Brain microvascular endothelial cell (primary cell): ENCODE data around the gene RUNX1.

Source experiments
- DNase-seq: peaks from one replicate; pipeline ENCODE4 v3.0.0-alpha.2; 2020
- H3K27ac ChIP-seq: fragments of 250-450 bp; sonication (Bioruptor Pico); 2 replicates; pipeline ENCODE4 v1.5.1; 2020; ENCODE audit warnings: mild to moderate bottlenecking, moderate library complexity
- H3K27me3 ChIP-seq: fragments of 250-450 bp; sonication (Bioruptor Pico); replicated peaks from 2 replicates; pipeline ENCODE4 v1.5.1; 2020; ENCODE audit warnings: mild to moderate bottlenecking
- H3K36me3 ChIP-seq: fragments of 250-450 bp; sonication (Bioruptor Pico); replicated peaks from 2 replicates; pipeline ENCODE4 v1.5.1; 2020; ENCODE audit warnings: mild to moderate bottlenecking
- H3K4me3 ChIP-seq: 2 replicates; pipeline ENCODE4 v1.5.1; 2011; ENCODE audit warnings: low read depth, mild to moderate bottlenecking, control low read depth, low read length, moderate library complexity
- CTCF ChIP-seq: IDR thresholded peaks from 2 replicates; pipeline ENCODE4 v1.5.1; 2011; ENCODE audit warnings: low read depth, mild to moderate bottlenecking, moderate library complexity, low read length, control low read depth, inconsistent platforms; ENCODE audit errors: missing control alignments
- in situ Hi-C: cut with HindIII; loops from 2 replicates; pipeline ENCODE4 v1.10.0; 2017; ENCODE audit warnings: low sequenced_read_pairs, low pct_ligation_motif_present

RUNX1 gene

DNA sequence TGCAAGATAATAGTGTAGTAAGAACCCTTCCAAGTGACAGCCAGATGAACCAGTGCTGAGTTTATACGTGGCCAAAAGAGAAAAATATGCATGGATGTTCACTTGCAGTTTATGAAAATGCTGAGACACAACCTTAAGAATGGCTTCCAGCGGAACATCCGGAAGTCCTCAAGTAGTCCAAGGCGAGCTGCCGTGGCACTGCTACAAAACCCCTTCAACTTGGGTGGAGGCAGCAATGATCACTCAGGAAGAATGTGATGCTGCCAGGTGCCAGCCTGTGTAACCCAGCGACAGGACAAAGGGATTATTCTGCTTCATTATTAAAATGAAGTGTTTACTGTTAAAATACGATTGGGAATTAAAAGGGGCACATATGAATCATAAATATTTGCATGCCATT is 179.6 kb downstream of the RUNX1 start:
- no peak overlapping the region for H3K4me3 ChIP-seq
- peaks cover 88% of the 10 kb centered on the region for H3K36me3 ChIP-seq
- no peak for DNase-seq
- no peak for TF ChIP-seq CTCF
- no peaks in the 10 kb centered on the region for H3K27me3 ChIP-seq
- no peak overlapping the region for H3K27ac ChIP-seq
- in situ Hi-C loops, result no loop called here

DNA sequence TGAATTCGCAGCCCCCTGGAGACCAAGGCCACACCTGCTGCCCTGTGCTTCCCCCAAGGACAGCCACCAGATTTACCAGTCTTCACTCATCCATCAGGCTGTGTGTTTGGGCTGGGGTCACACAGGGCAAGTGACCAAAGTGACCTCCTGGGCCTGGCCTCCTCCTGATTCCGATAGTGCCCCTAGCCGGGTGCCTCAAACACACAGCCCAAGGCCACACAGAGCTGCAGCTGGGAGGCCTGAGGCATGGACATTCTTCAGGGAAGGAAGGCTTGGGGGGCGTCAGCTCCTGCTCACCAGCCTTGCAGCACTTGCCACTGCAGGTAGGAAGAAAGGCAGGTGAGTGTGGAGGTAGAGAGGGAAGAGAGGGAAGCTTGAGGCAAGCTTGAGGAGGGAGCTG is 181.3 kb downstream of the RUNX1 start:
- in situ Hi-C loops, result no loop called here
- TF ChIP-seq CTCF, result no peak
- H3K36me3 ChIP-seq, result peaks cover 87% of the 10 kb centered on the region
- H3K4me3 ChIP-seq, result no peak overlapping the region
- H3K27ac ChIP-seq, result no peak overlapping the region
- no peak for DNase-seq
- H3K27me3 ChIP-seq, result no peaks in the 10 kb centered on the region

GRCh38 chr21:34865400-34866241 is 183.5 kb downstream of the RUNX1 start:
- H3K27me3 ChIP-seq, result no peaks in the 10 kb centered on the region
- DNase-seq, result no peak
- in situ Hi-C loops, result no loop called here
- H3K4me3 ChIP-seq, result no peak overlapping the region
- TF ChIP-seq CTCF, result no peak
- H3K27ac ChIP-seq, result no peak overlapping the region
- peaks cover 90% of the 10 kb centered on the region for H3K36me3 ChIP-seq

GRCh38 chr21:34864370-34865149 is 184.5 kb downstream of the RUNX1 start:
- Histone ChIP-seq H3K27me3 (no peaks in the 10 kb centered on the region), H3K36me3 (peaks cover 84% of the 10 kb centered on the region), H3K27ac (no peak overlapping the region), H3K4me3 (no peak overlapping the region)
- in situ Hi-C loops, result no loop called here
- TF ChIP-seq CTCF, result no peak
- DNase-seq, result no peak

DNA sequence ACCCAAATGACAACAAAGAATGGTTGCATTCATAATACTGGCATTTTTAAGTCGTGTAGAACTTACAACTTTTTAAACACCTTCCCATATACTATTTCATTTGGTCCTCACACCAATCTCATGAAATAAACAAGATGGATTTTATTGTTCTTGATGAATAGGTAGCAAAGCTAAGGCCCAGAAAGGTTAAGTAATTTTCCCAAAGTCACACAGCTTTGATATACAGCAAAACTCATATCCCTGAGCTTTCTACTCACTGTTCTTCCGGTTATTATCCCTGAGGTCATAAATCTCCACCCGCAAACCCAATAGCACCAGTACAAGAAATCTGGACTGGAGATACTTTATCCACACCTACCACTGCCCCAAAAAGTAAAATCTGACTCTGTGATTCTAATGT is 186.2 kb downstream of the RUNX1 start:
- in situ Hi-C loops, result no loop called here
- Histone ChIP-seq H3K27me3 (no peaks in the 10 kb centered on the region), H3K36me3 (peaks cover 84% of the 10 kb centered on the region)

More for the DNA sequence above, 186.2 kb downstream of the RUNX1 start:
- DNase-seq, result no peak
- no peak overlapping the region for H3K4me3 ChIP-seq
- TF ChIP-seq CTCF, result no peak
- H3K27ac ChIP-seq, result no peak overlapping the region
